ENCODE measurements around the gene TSPAN18.

The TSPAN18 gene

DNA sequence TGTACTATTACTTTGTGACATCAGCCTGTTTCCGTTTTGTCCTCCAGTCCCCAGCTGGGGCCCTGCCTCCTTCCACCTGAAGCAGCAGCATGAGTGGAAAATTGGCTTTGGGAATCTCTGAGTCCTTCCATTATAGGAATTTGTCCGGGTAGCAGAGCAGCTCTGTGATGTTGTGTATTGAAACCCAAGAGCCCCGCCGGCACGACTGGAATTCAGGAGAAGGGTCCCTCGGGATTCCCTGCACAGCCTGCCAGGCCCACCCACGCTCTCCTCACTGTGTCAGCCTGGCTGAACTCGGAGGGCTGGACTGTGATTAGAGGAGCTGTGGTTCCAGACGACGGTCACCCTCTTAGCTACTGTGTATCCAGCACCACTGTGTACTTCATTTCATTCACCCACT is 18.8 kb upstream of the TSPAN18 start (continued):
- TF ChIP-seq, protein P1, sequence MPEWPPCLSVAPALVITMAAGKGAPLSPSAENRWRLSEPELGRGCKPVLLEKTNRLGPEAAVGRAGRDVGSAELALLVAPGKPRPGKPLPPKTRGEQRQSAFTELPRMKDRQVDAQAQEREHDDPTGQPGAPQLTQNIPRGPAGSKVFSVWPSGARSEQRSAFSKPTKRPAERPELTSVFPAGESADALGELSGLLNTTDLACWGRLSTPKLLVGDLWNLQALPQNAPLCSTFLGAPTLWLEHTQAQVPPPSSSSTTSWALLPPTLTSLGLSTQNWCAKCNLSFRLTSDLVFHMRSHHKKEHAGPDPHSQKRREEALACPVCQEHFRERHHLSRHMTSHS (tag by site-specific recombination; IDR thresholded peaks at IDR 0.05): no peak
- no peak for TF ChIP-seq OSR2 (tag by site-specific recombination; IDR thresholded peaks at IDR 0.05)
- TF ChIP-seq ZNF777 (tag by site-specific recombination; IDR thresholded peaks at IDR 0.05; ENCODE audit: borderline replicate concordance): no peak
- TF ChIP-seq ZNF664 (tag by site-specific recombination; IDR thresholded peaks at IDR 0.05): no peak
- no peak for TF ChIP-seq KLF1 (tag by site-specific recombination; IDR thresholded peaks at IDR 0.05)

DNA sequence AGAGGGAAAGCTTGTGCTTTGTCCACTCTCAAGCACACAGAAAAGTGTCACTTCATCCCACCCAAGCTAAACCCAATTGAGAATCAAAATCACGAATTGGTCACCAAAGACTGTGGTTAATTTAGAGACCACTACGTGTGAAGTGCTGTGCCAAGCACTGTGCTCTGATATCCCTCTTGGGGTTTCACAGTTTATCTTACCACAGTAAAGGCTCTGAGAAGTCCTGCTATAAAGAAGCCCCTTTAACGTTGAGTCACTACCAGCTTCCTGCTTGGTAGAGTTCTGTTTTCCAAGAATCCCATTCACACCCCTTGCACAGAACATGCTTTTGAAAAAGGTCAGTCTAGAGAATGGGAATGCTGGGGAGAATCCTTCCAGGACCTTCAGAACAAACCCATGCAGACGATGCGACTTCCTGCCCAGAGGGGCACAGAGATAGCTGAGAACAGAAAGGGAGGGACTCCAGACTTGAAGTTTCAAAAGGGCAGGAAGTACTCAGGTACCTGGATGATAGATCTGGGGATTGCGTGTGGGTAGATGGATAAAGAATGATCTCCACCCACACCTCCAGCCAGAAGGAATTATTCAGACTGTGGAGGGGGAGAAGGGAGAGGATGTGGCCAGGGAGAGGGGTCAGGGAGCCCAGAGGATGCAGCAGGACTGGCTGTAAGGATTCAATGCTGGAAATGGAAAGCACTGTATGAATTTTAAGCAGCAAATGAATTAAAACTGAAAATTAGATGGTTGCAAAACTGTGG is 18.1 kb upstream of the TSPAN18 start:
- Histone ChIP-seq H3K4me1 (ENCODE audit: control insufficient read depth, insufficient read depth, low read length) (no peaks in the 10 kb centered on the region), H3K4me3 (ENCODE audit: low read depth, low read length) (no peak overlapping the region), H3K9me3 (ENCODE audit: control insufficient read depth, insufficient read depth, low read depth, low read length) (no peaks in the 10 kb centered on the region), H3K36me3 (ENCODE audit: control insufficient read depth in 2 of 2, insufficient read depth in 1 of 2, low read length in 2 of 2) (no peaks in the 10 kb centered on the region), H3K27ac (ENCODE audit: extremely low read depth, low read depth, low read length) (no peak overlapping the region)
- POLR2A ChIA-PET: no interaction called here
- CTCF ChIA-PET: interaction anchor here (0.7 to 1.0 kb wide), 2 partner anchors 60 to 74 kb away, joined by 3 to 4 read pairs; no protein-coding TSS in a partner anchor
- TF ChIP-seq, protein P2, sequence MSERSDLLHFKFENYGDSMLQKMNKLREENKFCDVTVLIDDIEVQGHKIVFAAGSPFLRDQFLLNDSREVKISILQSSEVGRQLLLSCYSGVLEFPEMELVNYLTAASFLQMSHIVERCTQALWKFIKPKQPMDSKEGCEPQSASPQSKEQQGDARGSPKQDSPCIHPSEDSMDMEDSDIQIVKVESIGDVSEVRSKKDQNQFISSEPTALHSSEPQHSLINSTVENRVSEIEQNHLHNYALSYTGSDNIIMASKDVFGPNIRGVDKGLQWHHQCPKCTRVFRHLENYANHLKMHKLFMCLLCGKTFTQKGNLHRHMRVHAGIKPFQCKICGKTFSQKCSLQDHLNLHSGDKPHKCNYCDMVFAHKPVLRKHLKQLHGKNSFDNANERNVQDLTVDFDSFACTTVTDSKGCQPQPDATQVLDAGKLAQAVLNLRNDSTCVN (tag by site-specific recombination; optimal IDR thresholded peaks at IDR 0.05): no peak
- TF ChIP-seq ZNF664 (tag by site-specific recombination; IDR thresholded peaks at IDR 0.05): no peak
- TF ChIP-seq ZBTB20 (tag by site-specific recombination; IDR thresholded peaks at IDR 0.05): no peak
- no peak for TF ChIP-seq ZNF350 (tag by site-specific recombination; IDR thresholded peaks at IDR 0.05)
- TF ChIP-seq, protein P3, sequence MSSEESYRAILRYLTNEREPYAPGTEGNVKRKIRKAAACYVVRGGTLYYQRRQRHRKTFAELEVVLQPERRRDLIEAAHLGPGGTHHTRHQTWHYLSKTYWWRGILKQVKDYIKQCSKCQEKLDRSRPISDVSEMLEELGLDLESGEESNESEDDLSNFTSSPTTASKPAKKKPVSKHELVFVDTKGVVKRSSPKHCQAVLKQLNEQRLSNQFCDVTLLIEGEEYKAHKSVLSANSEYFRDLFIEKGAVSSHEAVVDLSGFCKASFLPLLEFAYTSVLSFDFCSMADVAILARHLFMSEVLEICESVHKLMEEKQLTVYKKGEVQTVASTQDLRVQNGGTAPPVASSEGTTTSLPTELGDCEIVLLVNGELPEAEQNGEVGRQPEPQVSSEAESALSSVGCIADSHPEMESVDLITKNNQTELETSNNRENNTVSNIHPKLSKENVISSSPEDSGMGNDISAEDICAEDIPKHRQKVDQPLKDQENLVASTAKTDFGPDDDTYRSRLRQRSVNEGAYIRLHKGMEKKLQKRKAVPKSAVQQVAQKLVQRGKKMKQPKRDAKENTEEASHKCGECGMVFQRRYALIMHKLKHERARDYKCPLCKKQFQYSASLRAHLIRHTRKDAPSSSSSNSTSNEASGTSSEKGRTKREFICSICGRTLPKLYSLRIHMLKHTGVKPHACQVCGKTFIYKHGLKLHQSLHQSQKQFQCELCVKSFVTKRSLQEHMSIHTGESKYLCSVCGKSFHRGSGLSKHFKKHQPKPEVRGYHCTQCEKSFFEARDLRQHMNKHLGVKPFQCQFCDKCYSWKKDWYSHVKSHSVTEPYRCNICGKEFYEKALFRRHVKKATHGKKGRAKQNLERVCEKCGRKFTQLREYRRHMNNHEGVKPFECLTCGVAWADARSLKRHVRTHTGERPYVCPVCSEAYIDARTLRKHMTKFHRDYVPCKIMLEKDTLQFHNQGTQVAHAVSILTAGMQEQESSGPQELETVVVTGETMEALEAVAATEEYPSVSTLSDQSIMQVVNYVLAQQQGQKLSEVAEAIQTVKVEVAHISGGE (tag by site-specific recombination; conservative IDR thresholded peaks at IDR 0.05; ENCODE audit: low read depth): no peak
- TF ChIP-seq, protein P4, sequence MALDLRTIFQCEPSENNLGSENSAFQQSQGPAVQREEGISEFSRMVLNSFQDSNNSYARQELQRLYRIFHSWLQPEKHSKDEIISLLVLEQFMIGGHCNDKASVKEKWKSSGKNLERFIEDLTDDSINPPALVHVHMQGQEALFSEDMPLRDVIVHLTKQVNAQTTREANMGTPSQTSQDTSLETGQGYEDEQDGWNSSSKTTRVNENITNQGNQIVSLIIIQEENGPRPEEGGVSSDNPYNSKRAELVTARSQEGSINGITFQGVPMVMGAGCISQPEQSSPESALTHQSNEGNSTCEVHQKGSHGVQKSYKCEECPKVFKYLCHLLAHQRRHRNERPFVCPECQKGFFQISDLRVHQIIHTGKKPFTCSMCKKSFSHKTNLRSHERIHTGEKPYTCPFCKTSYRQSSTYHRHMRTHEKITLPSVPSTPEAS (tag by site-specific recombination; IDR thresholded peaks at IDR 0.05): no peak
- TF ChIP-seq PRDM1 (tag by site-specific recombination; IDR thresholded peaks at IDR 0.05): no peak
- TF ChIP-seq, protein P5, sequence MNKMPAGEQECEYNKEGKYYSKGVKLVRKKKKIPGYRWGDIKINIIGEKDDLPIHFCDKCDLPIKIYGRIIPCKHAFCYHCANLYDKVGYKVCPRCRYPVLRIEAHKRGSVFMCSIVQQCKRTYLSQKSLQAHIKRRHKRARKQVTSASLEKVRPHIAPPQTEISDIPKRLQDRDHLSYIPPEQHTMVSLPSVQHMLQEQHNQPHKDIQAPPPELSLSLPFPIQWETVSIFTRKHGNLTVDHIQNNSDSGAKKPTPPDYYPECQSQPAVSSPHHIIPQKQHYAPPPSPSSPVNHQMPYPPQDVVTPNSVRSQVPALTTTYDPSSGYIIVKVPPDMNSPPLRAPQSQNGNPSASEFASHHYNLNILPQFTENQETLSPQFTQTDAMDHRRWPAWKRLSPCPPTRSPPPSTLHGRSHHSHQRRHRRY (tag by site-specific recombination; IDR thresholded peaks at IDR 0.05): no peak
- no peak for TF ChIP-seq ZNF654 (tag by site-specific recombination; IDR thresholded peaks at IDR 0.05; ENCODE audit: low read depth)
- TF ChIP-seq ZXDB (tag by site-specific recombination; IDR thresholded peaks at IDR 0.05): no peak
- TF ChIP-seq, protein P6, sequence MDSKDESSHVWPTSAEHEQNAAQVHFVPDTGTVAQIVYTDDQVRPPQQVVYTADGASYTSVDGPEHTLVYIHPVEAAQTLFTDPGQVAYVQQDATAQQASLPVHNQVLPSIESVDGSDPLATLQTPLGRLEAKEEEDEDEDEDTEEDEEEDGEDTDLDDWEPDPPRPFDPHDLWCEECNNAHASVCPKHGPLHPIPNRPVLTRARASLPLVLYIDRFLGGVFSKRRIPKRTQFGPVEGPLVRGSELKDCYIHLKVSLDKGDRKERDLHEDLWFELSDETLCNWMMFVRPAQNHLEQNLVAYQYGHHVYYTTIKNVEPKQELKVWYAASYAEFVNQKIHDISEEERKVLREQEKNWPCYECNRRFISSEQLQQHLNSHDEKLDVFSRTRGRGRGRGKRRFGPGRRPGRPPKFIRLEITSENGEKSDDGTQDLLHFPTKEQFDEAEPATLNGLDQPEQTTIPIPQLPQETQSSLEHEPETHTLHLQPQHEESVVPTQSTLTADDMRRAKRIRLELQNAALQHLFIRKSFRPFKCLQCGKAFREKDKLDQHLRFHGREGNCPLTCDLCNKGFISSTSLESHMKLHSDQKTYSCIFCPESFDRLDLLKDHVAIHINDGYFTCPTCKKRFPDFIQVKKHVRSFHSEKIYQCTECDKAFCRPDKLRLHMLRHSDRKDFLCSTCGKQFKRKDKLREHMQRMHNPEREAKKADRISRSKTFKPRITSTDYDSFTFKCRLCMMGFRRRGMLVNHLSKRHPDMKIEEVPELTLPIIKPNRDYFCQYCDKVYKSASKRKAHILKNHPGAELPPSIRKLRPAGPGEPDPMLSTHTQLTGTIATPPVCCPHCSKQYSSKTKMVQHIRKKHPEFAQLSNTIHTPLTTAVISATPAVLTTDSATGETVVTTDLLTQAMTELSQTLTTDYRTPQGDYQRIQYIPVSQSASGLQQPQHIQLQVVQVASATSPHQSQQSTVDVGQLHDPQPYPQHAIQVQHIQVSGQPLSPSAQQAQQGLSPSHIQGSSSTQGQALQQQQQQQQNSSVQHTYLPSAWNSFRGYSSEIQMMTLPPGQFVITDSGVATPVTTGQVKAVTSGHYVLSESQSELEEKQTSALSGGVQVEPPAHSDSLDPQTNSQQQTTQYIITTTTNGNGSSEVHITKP (tag by site-specific recombination; IDR thresholded peaks at IDR 0.05): no peak
- TF ChIP-seq, protein P7, sequence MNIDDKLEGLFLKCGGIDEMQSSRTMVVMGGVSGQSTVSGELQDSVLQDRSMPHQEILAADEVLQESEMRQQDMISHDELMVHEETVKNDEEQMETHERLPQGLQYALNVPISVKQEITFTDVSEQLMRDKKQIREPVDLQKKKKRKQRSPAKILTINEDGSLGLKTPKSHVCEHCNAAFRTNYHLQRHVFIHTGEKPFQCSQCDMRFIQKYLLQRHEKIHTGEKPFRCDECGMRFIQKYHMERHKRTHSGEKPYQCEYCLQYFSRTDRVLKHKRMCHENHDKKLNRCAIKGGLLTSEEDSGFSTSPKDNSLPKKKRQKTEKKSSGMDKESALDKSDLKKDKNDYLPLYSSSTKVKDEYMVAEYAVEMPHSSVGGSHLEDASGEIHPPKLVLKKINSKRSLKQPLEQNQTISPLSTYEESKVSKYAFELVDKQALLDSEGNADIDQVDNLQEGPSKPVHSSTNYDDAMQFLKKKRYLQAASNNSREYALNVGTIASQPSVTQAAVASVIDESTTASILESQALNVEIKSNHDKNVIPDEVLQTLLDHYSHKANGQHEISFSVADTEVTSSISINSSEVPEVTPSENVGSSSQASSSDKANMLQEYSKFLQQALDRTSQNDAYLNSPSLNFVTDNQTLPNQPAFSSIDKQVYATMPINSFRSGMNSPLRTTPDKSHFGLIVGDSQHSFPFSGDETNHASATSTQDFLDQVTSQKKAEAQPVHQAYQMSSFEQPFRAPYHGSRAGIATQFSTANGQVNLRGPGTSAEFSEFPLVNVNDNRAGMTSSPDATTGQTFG (tag by site-specific recombination; IDR thresholded peaks at IDR 0.05; ENCODE audit: borderline replicate concordance): no peak
